Hepatocyte (in vitro differentiated cells): ENCODE results near the gene ABCF1. TPM values are rescaled to one million over a fixed set of nuclear protein-coding genes. Genes with fewer than 3 reads are reported as not detected.

Experiments used
- DNase-seq: peaks from one replicate; pipeline ENCODE4 v3.0.0-alpha.2; 2016; ENCODE audit warnings: low spot score
- H2AFZ ChIP-seq: fragments of 200-600 bp; sonication (generic); 2 replicates; pipeline ENCODE4 v1.6.0; 2016; ENCODE audit warnings: antibody characterized with exemption, mild to moderate bottlenecking
- H3K27ac ChIP-seq: fragments of 200-600 bp; sonication (generic); 2 replicates; pipeline ENCODE4 v1.5.1; 2016; ENCODE audit warnings: mild to moderate bottlenecking
- H3K27me3 ChIP-seq: fragments of 200-600 bp; sonication (generic); 2 replicates; pipeline ENCODE4 v1.6.1; 2016
- H3K36me3 ChIP-seq: fragments of 200-600 bp; sonication (generic); replicated peaks from 2 replicates; pipeline ENCODE4 v1.5.1; 2016; ENCODE audit warnings: low read depth; ENCODE audit not compliant: insufficient read depth
- H3K4me1 ChIP-seq: fragments of 200-600 bp; sonication (generic); 2 replicates; pipeline ENCODE4 v1.5.1; 2016; ENCODE audit warnings: mild to moderate bottlenecking, moderate library complexity; ENCODE audit not compliant: insufficient read depth
- H3K4me2 ChIP-seq: fragments of 200-600 bp; sonication (generic); 2 replicates; pipeline ENCODE4 v1.6.0; 2016
- H3K4me3 ChIP-seq: fragments of 200-600 bp; sonication (generic); 2 replicates; pipeline ENCODE4 v1.5.1; 2016; ENCODE audit warnings: mild to moderate bottlenecking
- H3K79me2 ChIP-seq: fragments of 200-600 bp; sonication (generic); 2 replicates; pipeline ENCODE4 v1.6.0; 2017; ENCODE audit warnings: mild to moderate bottlenecking
- H3K9me2 ChIP-seq: fragments of 200-600 bp; sonication (generic); replicated peaks from 2 replicates; pipeline ENCODE4 v1.6.0; 2017; ENCODE audit warnings: mild to moderate bottlenecking; ENCODE audit not compliant: insufficient read depth
- H3K9me3 ChIP-seq: fragments of 200-600 bp; sonication (generic); 2 replicates; pipeline ENCODE4 v1.5.1; 2016; ENCODE audit warnings: low read depth, mild to moderate bottlenecking
- H4K20me1 ChIP-seq: fragments of 200-600 bp; sonication (generic); 2 replicates; pipeline ENCODE4 v1.6.0; 2016; ENCODE audit warnings: mild to moderate bottlenecking; ENCODE audit not compliant: insufficient read depth, poor library complexity, severe bottlenecking
- CTCF ChIP-seq: fragments of 200-600 bp; sonication (generic); IDR thresholded peaks from 2 replicates; pipeline ENCODE4 v1.5.1; 2016; ENCODE audit warnings: antibody characterized with exemption, mild to moderate bottlenecking; ENCODE audit not compliant: poor library complexity
- EZH2 ChIP-seq: fragments of 200-600 bp; sonication (generic); IDR thresholded peaks from 2 replicates; pipeline ENCODE4 v1.6.1; 2016; ENCODE audit warnings: antibody characterized with exemption, mild to moderate bottlenecking, borderline replicate concordance
- EZH2phosphoT487 ChIP-seq: fragments of 200-600 bp; sonication (generic); IDR thresholded peaks from one replicate; pipeline ENCODE4 v1.6.1; 2018; ENCODE audit warnings: antibody characterized with exemption, mild to moderate bottlenecking, low read depth, moderate library complexity; ENCODE audit not compliant: unreplicated experiment, severe bottlenecking
- WGBS: methylation state at CpG from one replicate; pipeline ENCODE4 v1.1.6; 2016; ENCODE audit warnings: low lambda C conversion rate; ENCODE audit errors: missing lambda C conversion rate; 5-methylcytosine and 5-hydroxymethylcytosine counted together
- polyA plus RNA-seq: library from polyadenylated mRNA; unstranded; fragments of >200 nt; fragmentation: Nextera tagmentation; extraction: Ambion mirVana; gene quantifications from 2 replicates; pipeline ENCODE4 v1.2.1, GENCODE V29; 2016
- total RNA-seq: library from RNA; depleted of rRNA; stranded (reverse); fragments of >200 nt; gene quantifications from 2 replicates; pipeline ENCODE4 v1.2.3, GENCODE V29; 2014

Gene ABCF1
- total and polyA plus RNA-seq, 2 experiments from 2014 or later: 36.5 to 62.0 TPM

- Histone ChIP-seq H3K27ac (no peak overlapping the region), H3K4me3 (no peak overlapping the region), H2AFZ (no peak overlapping the region), H3K27me3 (no peaks in the 10 kb centered on the region), H3K4me1 (no peaks in the 10 kb centered on the region), H3K36me3 (no peaks in the 10 kb centered on the region), H4K20me1 (no peaks in the 10 kb centered on the region), H3K9me2 (no peaks in the 10 kb centered on the region), H3K9me3 (no peaks in the 10 kb centered on the region), H3K4me2 (no peak overlapping the region), H3K79me2 (no peaks in the 10 kb centered on the region)
- DNase-seq: no peak
- 57% methylated on average over 4 of the region's 4 CpGs for WGBS
- no peak for TF ChIP-seq EZH2
- TF ChIP-seq EZH2phosphoT487: no peak
- no peak for TF ChIP-seq CTCF
These were observed 28.9 kb upstream of the ABCF1 start for GRCh38 chr6:30542404-30542725.

GRCh38 chr6:30542915-30543314 lies 28.3 kb upstream of the ABCF1 start:
- no peaks in the 10 kb centered on the region for H3K36me3 ChIP-seq
- no peaks in the 10 kb centered on the region for H3K9me3 ChIP-seq
- H3K4me3 ChIP-seq: no peak overlapping the region
- no peak overlapping the region for H2AFZ ChIP-seq
- no peak for TF ChIP-seq EZH2
- no peak for TF ChIP-seq CTCF
- no peak for TF ChIP-seq EZH2phosphoT487
- no peak for DNase-seq
- H3K27ac ChIP-seq: no peak overlapping the region
- no peaks in the 10 kb centered on the region for H3K27me3 ChIP-seq
- no peaks in the 10 kb centered on the region for H3K9me2 ChIP-seq
- H3K79me2 ChIP-seq: no peaks in the 10 kb centered on the region
- H3K4me1 ChIP-seq: no peaks in the 10 kb centered on the region
- WGBS: 80% methylated on average over 1 of the region's 1 CpG
- H3K4me2 ChIP-seq: no peak overlapping the region
- no peaks in the 10 kb centered on the region for H4K20me1 ChIP-seq

- no peak overlapping the region for H3K4me3 ChIP-seq
- H3K27ac ChIP-seq: no peak overlapping the region
- no peaks in the 10 kb centered on the region for H3K9me3 ChIP-seq
- H3K9me2 ChIP-seq: no peaks in the 10 kb centered on the region
- H3K4me1 ChIP-seq: no peaks in the 10 kb centered on the region
- no peaks in the 10 kb centered on the region for H3K36me3 ChIP-seq
- no peaks in the 10 kb centered on the region for H3K27me3 ChIP-seq
- no peaks in the 10 kb centered on the region for H3K79me2 ChIP-seq
- DNase-seq: no peak
- 95% methylated on average over 3 of the region's 3 CpGs for WGBS
- no peak overlapping the region for H2AFZ ChIP-seq
- TF ChIP-seq EZH2phosphoT487: no peak
- TF ChIP-seq EZH2: no peak
- H4K20me1 ChIP-seq: no peaks in the 10 kb centered on the region
- H3K4me2 ChIP-seq: no peak overlapping the region
These were observed 27.4 kb upstream of the ABCF1 start for GRCh38 chr6:30543821-30544220.

- H3K4me2 ChIP-seq: no peak overlapping the region
- no peaks in the 10 kb centered on the region for H4K20me1 ChIP-seq
- H3K27ac ChIP-seq: no peak overlapping the region
- no peaks in the 10 kb centered on the region for H3K4me1 ChIP-seq
- H2AFZ ChIP-seq: no peak overlapping the region
- peak; percentile 79 for DNase-seq
- 36% methylated on average over 6 of the region's 6 CpGs for WGBS
- H3K27me3 ChIP-seq: no peaks in the 10 kb centered on the region
- TF ChIP-seq EZH2 (no peak), CTCF (peak; percentile 68), EZH2phosphoT487 (no peak)
- H3K9me3 ChIP-seq: no peaks in the 10 kb centered on the region
- no peaks in the 10 kb centered on the region for H3K36me3 ChIP-seq
- no peak overlapping the region for H3K4me3 ChIP-seq
- H3K79me2 ChIP-seq: no peaks in the 10 kb centered on the region
- no peaks in the 10 kb centered on the region for H3K9me2 ChIP-seq
These were observed 26.5 kb upstream of the ABCF1 start for GRCh38 chr6:30544666-30545272.
